K562 (cell line): Measurements from ENCODE around the gene ZNF30. TPM values are rescaled to one million over a fixed set of nuclear protein-coding genes. Genes with fewer than 3 reads are reported as not detected.
A peak's percentile ranks its signal among the peaks of the same experiment; 100 is the strongest.

Source experiments
- CCNT2 ChIP-seq: IDR thresholded peaks from 2 replicates; pipeline ENCODE4 v1.6.1; 2011; ENCODE audit warnings: borderline replicate concordance, low read depth, mild to moderate bottlenecking, moderate library complexity, mixed read lengths, low read length; ENCODE audit not compliant: insufficient read length; ENCODE audit errors: extremely low read depth
- DMBX1 ChIP-seq: fragments of 250-450 bp; sonication (Bioruptor Pico); IDR thresholded peaks from 2 replicates; pipeline ENCODE4 v1.8.0; 2022; ENCODE audit warnings: inconsistent platforms, mild to moderate bottlenecking, moderate library complexity, borderline replicate concordance
- ELF2 ChIP-seq: fragments of 250-450 bp; sonication (Bioruptor Pico); IDR thresholded peaks from 2 replicates; pipeline ENCODE4 v1.5.0; 2021; ENCODE audit warnings: mild to moderate bottlenecking
- ETV5 ChIP-seq: sonication (generic); formaldehyde crosslinking; IDR thresholded peaks from 2 replicates; pipeline ENCODE4 v1.4.0; 2020; ENCODE audit warnings: low read depth, mild to moderate bottlenecking, missing genetic modification reagents
- FOXA1 ChIP-seq: fragments of 450-650 bp; IDR thresholded peaks from 2 replicates; pipeline ENCODE4 v1.6.1; 2016; ENCODE audit warnings: mild to moderate bottlenecking, borderline replicate concordance
- ID3 ChIP-seq, 2 experiments: fragments of 250-450 bp in 1 of 2; fragments of 450-650 bp in 1 of 2; sonication (Bioruptor Pico) in 1 of 2; IDR thresholded peaks; 2 replicates each; pipeline versions ENCODE4 v1.6.1 to v1.8.0; 2016 to 2021; ENCODE audit warnings: mild to moderate bottlenecking in 2 of 2, moderate library complexity in 2 of 2, missing compliant biosample characterization in 1 of 2, missing genetic modification characterization in 1 of 2
- LEF1 ChIP-seq: fragments of 450-650 bp; IDR thresholded peaks from 2 replicates; pipeline ENCODE4 v1.6.1; 2016; ENCODE audit warnings: mild to moderate bottlenecking
- MEIS2 ChIP-seq: fragments of 450-650 bp; IDR thresholded peaks from 2 replicates; pipeline ENCODE4 v1.6.1; 2014; ENCODE audit warnings: mild to moderate bottlenecking; ENCODE audit not compliant: partially characterized antibody
- MTA2 ChIP-seq: fragments of 450-650 bp; IDR thresholded peaks from 2 replicates; pipeline ENCODE4 v1.6.1; 2016; ENCODE audit warnings: low read depth
- NR2C2 ChIP-seq, 2 experiments: fragments of 200-800 bp in 1 of 2; sonication (Bioruptor generic) in 1 of 2; sonication (generic) in 1 of 2; formaldehyde crosslinking in 1 of 2; IDR thresholded peaks; 2 replicates each; pipeline versions ENCODE4 v1.6.1 to v1.8.0; 2016 to 2022; ENCODE audit warnings: mild to moderate bottlenecking in 1 of 2, missing compliant biosample characterization in 1 of 2, missing genetic modification characterization in 1 of 2, missing genetic modification reagents in 1 of 2
- NRF1 ChIP-seq, 2 experiments: fragments of 450-650 bp; IDR thresholded peaks in 1 of 2; conservative IDR thresholded peaks in 1 of 2; 2 replicates each; pipeline ENCODE4 v1.6.1; 2014; ENCODE audit warnings: mild to moderate bottlenecking in 2 of 2
- SRF ChIP-seq, 2 experiments: fragments of 250-450, 450-650 bp in 1 of 2; sonication (Bioruptor Pico) in 1 of 2; sonication (generic) in 1 of 2; formaldehyde crosslinking; IDR thresholded peaks; 2 replicates each; pipeline versions ENCODE4 v1.5.0 to v1.5.1; 2020 to 2022; ENCODE audit warnings: mild to moderate bottlenecking in 1 of 2, missing genetic modification reagents in 1 of 2
- TAL1 ChIP-seq: fragments of 450-650 bp; IDR thresholded peaks from 2 replicates; pipeline ENCODE4 v1.6.1; 2016; ENCODE audit warnings: mild to moderate bottlenecking
- ZBTB2 ChIP-seq: fragments of 450-650 bp; IDR thresholded peaks from 2 replicates; pipeline ENCODE4 v1.6.1; 2016; ENCODE audit warnings: antibody characterized with exemption
- ZNF407 ChIP-seq: fragments of 450-650 bp; IDR thresholded peaks from 2 replicates; pipeline ENCODE4 v1.6.1; 2016; ENCODE audit warnings: low read depth
- polyA plus RNA-seq, 8 experiments: library from polyadenylated mRNA; depleted of rRNA in 4 of 8; stranded (reverse) in 5 of 8; unstranded in 3 of 8; fragments of >200 nt; fragmentation: Nextera tagmentation in 2 of 8; fragmentation: Illumina TruSeq in 1 of 8; extraction: Ambion mirVana in 2 of 8; extraction: Trizol in 1 of 8; gene quantifications; 2 replicates each; pipeline versions ENCODE4 v1.2.1 to v1.2.3, GENCODE V29; 2011 to 2014; ENCODE audit warnings: inconsistent platforms in 1 of 8, missing spikeins in 1 of 8
- total RNA-seq, 7 experiments: library from RNA; depleted of rRNA in 6 of 7; stranded (reverse); fragments of >200 nt in 6 of 7; fragmentation: Illumina TruSeq in 2 of 7; extraction: Trizol in 2 of 7; gene quantifications; 2 replicates each; pipeline versions ENCODE4 v1.2.1 to v1.2.3, GENCODE V29; 2011 to 2021; ENCODE audit warnings: low replicate concordance in 1 of 7

Gene ZNF30
- total and polyA plus RNA-seq, 9 of the 15 experiments (the other 6 are each of a cell fraction or from before 2014, with no cell fraction given): 7.3 to 13.4 (median 10.6) TPM

GRCh38 chr19:34961775-34962686 is 35.3 kb downstream of the ZNF30 start (continued):
- TF ChIP-seq ID3 (CRISPR knock-in tag; IDR thresholded peaks at IDR 0.05) (no peak), ID3 (tag; IDR thresholded peaks at IDR 0.05) (peak; percentile 52; the same call in 1 of the 2 replicates), SRF (CRISPR knock-in tag; IDR thresholded peaks at IDR 0.05) (0 out of 4 replicates have a peak, but pooled peaks of 1 of the 2 experiments have one; percentile 11), ZNF407 (0 out of 2 replicates have a peak, but pooled peaks have one; percentile 8), ZBTB2 (0 out of 2 replicates have a peak, but pooled peaks have one; percentile 16), MTA2 (peak; percentile 45; the same call in 1 of the 2 replicates), NRF1 (conservative IDR thresholded peaks at IDR 0.05 in 1 of 2, IDR thresholded peaks at IDR 0.05 in 1 of 2) (peak in 1 of 2 experiments; percentile 22; a peak in 1 of 4 replicates), ETV5 (CRISPR knock-in tag) (peak; percentile 94), ELF2 (CRISPR knock-in tag) (no peak), TAL1 (peak; percentile 75), MEIS2 (peak; percentile 87), LEF1 (peak; percentile 72), FOXA1 (no peak), CCNT2 (peak; percentile 39), NR2C2 (CRISPR knock-in tag; IDR thresholded peaks at IDR 0.05) (no peak), NR2C2 (tag; IDR thresholded peaks at IDR 0.05) (no peak), DMBX1 (CRISPR knock-in tag) (peak; percentile 18; the same call in 1 of the 2 replicates)
